Measurements from ENCODE around the gene HBD.
"Not testable (repeated sequence)": the region's sequence is repeated elsewhere in the genome, so short reads cannot be mapped to it uniquely, and the experiment has no call there.

HBD gene

DNA sequence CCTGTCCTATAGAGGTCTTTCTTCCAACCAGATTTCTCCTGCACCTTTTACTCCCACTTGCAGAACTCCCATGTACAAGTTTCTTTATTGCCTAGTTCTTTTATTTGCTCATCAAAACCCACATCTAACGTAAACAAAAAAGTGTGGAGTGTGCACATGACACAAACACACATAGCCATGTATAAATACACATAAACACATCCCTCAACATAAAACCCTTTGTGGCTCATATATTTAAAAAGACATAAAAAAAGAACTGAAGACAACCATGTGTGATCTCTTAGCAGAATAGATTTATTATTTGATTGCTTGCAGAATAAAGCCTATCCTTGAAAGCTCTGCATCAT lies 18.6 kb upstream of the HBD start:
- DNase-seq (ENCODE audit: low read depth): no peak

- DNase-seq (ENCODE audit: low read depth): no peak
Measured at GRCh38 chr11:5252192-5252918, 18.1 kb upstream of the HBD start.

GRCh38 chr11:5251746-5252145 lies 17.5 kb upstream of the HBD start:
- DNase-seq (ENCODE audit: low read depth): no peak

DNA sequence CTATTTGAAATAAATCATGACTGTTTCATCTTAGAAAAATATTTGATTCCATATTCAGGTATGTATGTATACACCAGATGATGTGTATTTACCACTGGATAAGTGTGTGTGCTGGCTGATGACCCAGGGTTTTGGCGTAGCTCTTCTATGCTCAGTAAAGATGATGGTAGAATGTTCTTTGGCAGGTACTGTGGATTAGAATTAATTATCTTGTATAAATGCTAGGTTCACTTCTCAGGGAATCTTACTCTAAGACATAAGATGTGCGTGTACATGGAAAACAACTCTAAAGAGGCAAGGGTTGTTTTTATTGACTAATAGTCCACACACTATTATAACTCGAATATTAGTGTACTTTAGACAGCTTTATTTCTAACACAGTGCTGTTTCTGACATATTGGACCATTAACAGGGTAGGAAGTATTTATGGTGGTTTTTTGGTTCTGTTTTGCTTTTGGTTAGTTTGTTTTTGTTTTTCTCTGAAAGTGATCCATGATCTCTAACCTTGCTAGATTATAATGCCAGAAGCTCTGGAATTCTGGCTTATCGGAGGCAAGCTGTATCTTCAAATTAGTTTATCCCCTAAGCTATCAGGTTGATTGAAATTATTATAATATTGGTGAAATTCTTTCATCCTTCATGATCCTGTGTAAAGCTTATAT lies 16.4 kb upstream of the HBD start:
- no peak for DNase-seq (ENCODE audit: low read depth)

DNA sequence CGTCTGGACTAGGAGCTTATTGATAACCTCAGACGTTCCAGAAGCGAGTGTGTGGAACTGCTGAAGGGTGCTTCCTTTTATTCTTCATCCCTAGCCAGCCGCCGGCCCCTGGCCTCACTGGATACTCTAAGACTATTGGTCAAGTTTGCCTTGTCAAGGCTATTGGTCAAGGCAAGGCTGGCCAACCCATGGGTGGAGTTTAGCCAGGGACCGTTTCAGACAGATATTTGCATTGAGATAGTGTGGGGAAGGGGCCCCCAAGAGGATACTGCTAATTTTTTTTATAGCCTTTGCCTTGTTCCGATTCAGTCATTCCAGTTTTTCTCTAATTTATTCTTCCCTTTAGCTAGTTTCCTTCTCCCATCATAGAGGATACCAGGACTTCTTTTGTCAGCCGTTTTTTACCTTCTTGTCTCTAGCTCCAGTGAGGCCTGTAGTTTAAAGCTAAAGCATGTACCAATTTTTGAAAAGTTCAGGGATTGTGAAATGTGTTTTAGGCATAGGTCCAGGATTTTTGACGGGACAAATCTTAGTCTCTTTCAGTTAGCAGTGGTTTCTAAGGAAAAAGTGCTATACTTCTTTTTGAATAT lies 15.6 kb upstream of the HBD start, which contains the start of gene HBG1:
Gene HBG1 (minus strand): TSS at position 51 of the 590 bp plus-strand sequence. CDS start 53 bp downstream, outside the sequence.
- not testable (repeated sequence) for DNase-seq (ENCODE audit: low read depth)

DNA sequence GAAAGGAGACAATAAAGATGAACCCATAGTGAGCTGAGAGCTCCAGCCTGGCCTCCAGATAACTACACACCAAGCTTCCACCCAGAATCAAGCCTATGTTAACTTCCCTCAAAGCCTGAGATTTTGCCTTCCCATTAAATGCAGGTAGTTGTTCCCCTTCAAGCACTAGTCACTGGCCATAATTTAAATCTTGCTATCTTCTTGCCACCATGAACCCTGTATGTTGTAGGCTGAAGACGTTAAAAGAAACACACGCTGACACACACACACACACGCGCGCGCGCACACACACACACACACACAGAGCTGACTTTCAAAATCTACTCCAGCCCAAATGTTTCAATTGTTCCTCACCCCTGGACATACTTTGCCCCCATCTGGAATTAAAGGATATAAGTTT lies 14.2 kb upstream of the HBD start:
- DNase-seq (ENCODE audit: low read depth): not testable (repeated sequence)

DNA sequence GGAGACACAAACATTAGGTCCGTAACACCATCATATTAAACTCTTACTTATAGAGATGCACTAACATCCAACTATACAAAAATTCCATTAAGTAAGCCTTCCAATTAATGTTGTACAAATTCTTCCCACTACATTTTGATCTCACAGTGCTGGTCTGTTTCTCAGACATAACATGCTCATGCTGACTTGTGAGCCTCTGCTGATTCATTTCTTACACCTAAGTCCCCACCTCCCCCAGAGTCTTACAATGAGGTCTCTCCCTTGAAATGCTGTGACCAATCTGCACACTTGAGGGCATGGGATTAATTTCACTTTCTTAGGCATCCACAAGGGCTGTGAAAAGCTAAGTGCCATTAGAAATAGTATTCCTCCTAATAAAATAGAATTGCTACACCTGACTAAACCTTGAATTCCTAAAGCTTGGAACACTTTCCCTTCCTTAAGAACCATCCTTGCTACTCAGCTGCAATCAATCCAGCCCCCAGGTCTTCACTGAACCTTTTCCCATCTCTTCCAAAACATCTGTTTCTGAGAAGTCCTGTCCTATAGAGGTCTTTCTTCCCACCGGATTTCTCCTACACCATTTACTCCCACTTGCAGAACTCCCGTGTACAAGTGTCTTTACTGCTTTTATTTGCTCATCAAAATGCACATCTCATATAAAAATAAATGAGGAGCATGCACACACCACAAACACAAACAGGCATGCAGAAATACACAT lies 13.3 kb upstream of the HBD start:
- no peak for DNase-seq (ENCODE audit: low read depth)

GRCh38 chr11:5246772-5247471 lies 12.6 kb upstream of the HBD start:
- no peak for DNase-seq (ENCODE audit: low read depth)

DNA sequence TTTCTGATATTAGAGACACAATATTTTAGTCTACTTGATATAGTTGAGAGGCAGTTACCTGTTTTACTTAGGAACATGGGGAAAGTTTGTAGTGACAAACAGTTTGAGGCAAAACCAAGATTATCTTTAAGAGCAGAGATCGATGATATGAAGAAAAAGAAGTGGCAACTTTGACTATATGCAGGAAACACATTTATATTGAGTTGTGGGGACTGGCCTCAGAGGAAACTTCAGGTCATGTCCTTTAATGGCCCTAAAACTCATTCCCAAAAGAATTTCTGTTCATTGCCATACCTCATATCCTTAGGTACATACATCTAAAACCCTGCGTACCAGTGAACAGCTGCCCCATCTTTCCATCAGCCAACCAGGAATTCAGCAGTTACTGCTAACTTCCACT lies 10.9 kb upstream of the HBD start:
- no peak for DNase-seq (ENCODE audit: low read depth)

- no peak for DNase-seq (ENCODE audit: low read depth)
Measured at GRCh38 chr11:5243816-5244180, 9.5 kb upstream of the HBD start.

DNA sequence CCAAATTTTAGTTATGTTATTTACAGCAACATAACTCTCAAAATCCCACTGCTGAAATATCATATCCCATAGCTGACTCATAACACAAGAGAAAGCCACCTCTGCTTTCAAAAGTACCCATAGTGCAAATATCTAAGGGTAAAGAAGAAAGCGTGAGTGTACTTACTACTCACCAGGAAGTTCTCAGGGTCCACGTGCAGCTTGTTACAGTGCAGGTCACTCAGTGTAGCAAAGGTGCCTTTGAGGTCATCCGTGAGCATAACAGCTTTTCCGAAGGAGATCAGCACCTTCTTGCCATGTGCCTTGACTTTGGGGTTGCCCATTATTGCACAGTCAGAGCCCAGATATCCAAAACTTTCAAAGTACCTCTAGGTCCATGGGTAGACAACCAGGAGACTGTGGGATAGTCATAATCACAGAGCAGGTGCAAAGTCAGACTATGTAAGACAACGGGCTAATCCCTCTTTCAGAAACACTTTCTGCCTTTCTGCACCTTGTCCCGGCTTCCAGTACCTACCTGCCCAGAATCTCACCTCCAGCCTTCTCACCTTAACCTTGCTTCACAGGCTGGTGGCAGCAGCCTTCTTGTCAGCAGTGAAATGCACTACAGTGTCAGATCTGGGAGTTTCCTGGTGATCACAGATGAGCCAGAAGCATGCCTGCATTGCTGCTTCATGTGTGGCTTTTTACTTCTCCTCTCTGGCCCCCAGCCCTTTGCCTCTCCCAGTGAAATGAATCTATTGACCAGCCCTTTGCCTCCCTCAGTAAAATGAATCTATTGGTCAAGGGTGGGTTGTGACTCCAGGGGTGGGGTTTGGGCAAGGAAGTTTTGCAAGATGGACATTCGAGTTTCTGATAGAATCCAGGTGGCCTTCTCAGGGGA lies 8.9 kb upstream of the HBD start:
- no peak for DNase-seq (ENCODE audit: low read depth)

- no peak for DNase-seq (ENCODE audit: low read depth)
Measured at GRCh38 chr11:5242208-5242607, 7.9 kb upstream of the HBD start.

DNA sequence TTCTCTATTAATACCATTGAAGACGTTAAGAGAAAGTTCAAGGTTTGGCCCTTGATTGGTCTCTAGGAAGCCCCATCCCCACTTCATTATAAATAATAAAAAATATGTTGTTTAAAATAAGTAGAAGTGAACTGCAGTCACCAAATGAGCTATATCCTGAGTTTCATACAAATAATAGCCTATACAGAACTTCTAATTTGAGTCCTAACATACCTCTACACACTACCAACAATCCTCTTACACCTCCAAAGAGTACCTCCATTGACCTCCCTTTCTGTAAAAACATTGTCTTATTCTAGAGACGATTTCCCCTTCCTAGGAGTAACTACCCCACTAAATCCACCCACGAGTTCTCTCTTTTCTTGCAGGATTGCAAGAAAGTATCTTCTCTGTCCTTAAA lies 7.2 kb upstream of the HBD start:
- no peak for DNase-seq (ENCODE audit: low read depth)

GRCh38 chr11:5240458-5240857 lies 6.2 kb upstream of the HBD start:
- DNase-seq (ENCODE audit: low read depth): no peak

- DNase-seq (ENCODE audit: low read depth): no peak
Measured at GRCh38 chr11:5240056-5240455, 5.8 kb upstream of the HBD start.

GRCh38 chr11:5239046-5239445 lies 4.8 kb upstream of the HBD start:
- DNase-seq (ENCODE audit: low read depth): no peak

GRCh38 chr11:5238486-5238885 lies 4.2 kb upstream of the HBD start:
- no peak for DNase-seq (ENCODE audit: low read depth)

GRCh38 chr11:5237420-5237819 lies 3.1 kb upstream of the HBD start:
- DNase-seq (ENCODE audit: low read depth): no peak

DNA sequence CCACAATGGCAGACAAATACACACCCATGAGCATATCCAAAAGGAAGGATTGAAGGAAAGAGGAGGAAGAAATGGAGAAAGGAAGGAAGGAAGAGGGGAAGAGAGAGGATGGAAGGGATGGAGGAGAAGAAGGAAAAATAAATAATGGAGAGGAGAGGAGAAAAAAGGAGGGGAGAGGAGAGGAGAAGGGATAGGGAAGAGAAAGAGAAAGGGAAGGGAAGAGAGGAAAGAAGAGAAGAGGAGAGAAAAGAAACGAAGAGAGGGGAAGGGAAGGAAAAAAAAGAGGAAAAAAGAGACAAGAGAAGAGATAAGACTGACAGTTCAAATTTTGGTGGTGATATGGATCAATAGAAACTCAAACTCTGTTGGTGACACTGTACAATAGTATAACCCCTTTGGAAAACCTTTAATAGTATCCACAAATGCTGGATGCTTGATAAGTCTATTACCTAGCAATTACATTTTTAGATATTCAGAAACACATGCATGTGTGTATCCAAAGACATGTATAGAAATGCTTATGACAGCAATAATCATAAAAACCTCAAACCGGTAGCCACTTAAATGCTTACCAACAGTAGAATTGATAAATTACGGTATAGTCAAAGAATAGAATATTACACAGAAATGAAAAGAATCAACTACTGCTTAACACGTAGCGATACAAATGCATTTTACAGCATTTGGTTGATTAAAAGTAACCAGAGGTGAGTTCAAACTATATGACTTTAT lies 1.2 kb upstream of the HBD start:
- DNase-seq (ENCODE audit: low read depth): no peak

DNA sequence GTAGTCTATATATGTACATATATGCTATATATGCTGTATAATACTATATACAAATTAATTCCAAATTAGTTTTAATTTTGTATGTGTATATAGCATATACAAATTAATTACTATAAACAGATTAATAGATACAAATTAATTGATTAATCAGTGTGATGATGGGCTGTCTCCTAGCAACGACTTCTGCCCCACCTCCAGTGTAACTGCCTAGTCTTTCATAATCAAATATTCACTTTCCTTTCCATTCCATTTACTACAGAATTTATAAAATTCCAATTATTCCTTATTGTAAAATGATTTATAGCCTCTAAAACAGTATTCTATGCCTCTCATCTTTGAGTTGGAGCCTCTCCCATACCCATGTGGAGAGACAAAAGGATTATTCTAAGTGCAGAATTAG lies 976 bp downstream of the HBD start:
- DNase-seq (ENCODE audit: low read depth): no peak

- DNase-seq (ENCODE audit: low read depth): no peak
Measured at GRCh38 chr11:5232821-5233220, 1.5 kb downstream of the HBD start.
